Esophagus muscularis mucosa (tissue), 3 donors: ENCODE data around the gene POP7.

Experiments used
- POLR2A ChIP-seq: fragments of 450-650 bp; IDR thresholded peaks from one replicate; pipeline ENCODE4 v1.6.1; 2017; ENCODE audit warnings: antibody characterized with exemption, moderate library complexity, mild to moderate bottlenecking, low read depth
- POLR2AphosphoS5 ChIP-seq, 2 donors: sonication (generic); formaldehyde crosslinking; IDR thresholded peaks; one replicate each; pipeline ENCODE4 v1.6.1; 2017; ENCODE audit warnings: antibody characterized with exemption in 2 of 2
- TF ChIP-seq, protein P1 (sequence below), 3 experiments: fragments of 200-600 bp in 2 of 3; fragments of 450-650 bp in 1 of 3; sonication (generic) in 2 of 3; IDR thresholded peaks; one replicate each; pipeline ENCODE4 v1.5.1; 2017 to 2019; ENCODE audit warnings: antibody characterized with exemption in 3 of 3, mild to moderate bottlenecking in 2 of 3, moderate library complexity in 1 of 3

DNA sequence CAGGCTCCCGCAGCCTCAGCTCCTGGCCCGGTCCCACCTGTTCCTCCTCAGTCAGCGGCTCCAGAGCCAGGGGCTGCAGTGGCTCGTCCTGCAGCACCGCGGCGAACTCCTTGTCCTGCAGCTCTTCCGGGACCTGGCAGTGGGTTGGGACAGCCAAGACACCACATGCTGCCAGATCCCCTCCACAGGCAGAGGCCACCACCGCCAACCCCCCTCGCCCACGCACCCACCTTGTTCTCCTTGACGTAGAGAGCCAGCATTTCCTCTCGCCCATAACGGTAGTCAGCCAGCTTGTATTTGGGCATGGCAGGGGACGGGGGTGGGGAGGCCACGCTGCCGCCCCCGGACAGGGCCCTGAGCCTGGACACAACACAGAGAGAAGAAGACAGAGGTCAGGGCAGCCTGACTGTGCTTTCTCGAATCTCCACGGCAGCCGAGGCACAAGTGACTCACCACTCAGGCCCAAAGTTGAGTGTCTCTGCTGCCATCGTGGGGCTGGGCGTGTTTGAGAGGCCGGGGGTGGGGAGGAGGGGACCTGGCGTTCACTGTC, 18.1 kb upstream of the POP7 start:
- no peak for TF ChIP-seq POLR2AphosphoS5 (IDR thresholded peaks at IDR 0.05)
- TF ChIP-seq, protein P1, sequence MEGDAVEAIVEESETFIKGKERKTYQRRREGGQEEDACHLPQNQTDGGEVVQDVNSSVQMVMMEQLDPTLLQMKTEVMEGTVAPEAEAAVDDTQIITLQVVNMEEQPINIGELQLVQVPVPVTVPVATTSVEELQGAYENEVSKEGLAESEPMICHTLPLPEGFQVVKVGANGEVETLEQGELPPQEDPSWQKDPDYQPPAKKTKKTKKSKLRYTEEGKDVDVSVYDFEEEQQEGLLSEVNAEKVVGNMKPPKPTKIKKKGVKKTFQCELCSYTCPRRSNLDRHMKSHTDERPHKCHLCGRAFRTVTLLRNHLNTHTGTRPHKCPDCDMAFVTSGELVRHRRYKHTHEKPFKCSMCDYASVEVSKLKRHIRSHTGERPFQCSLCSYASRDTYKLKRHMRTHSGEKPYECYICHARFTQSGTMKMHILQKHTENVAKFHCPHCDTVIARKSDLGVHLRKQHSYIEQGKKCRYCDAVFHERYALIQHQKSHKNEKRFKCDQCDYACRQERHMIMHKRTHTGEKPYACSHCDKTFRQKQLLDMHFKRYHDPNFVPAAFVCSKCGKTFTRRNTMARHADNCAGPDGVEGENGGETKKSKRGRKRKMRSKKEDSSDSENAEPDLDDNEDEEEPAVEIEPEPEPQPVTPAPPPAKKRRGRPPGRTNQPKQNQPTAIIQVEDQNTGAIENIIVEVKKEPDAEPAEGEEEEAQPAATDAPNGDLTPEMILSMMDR (IDR thresholded peaks at IDR 0.05) = no peak
- no peak for TF ChIP-seq POLR2A
